Measurements from ENCODE around the gene FCGBP.
"Not testable (repeated sequence)": the region's sequence is repeated elsewhere in the genome, so short reads cannot be mapped to it uniquely, and the experiment has no call there.

FCGBP gene

DNA sequence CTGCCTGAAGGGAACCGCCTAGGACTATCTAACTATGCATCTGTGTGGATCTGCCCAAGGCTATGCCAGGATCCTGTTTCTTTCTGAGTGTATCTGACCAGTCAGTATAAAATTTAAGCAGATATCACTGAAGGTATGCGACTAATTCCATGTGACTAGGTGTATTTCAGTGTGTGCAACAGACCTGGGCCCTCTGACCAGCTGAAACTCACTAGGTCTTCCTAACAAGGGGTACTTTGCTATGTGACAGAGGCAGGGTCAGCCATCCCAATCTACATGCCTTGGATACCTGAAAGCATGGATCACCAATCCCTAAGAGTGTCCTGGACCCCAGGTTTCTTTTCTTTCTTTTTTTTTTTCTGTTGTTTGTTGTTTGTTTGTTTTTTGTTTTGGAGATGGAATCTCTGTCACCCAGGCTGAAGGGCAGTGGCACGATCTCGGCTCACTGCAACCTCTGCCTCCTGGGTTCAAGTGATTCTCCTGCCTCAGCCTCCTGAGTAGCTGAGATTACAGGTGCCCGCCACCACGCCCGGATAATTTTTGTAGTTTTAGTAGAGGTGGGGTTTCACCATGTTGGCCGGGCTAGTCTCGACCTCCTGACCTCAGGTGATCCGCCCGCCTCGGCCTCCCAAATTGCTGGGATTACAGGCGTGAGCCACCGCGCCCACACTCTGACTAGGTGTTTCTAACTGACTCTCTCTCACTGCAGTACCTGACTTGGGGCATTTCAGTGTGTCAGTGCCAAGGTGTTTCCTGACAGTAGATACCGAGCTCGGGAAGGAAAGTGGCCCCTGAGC is 43.5 kb downstream of the FCGBP start:
- DNase-seq (ENCODE audit: low read depth), result no peak

DNA sequence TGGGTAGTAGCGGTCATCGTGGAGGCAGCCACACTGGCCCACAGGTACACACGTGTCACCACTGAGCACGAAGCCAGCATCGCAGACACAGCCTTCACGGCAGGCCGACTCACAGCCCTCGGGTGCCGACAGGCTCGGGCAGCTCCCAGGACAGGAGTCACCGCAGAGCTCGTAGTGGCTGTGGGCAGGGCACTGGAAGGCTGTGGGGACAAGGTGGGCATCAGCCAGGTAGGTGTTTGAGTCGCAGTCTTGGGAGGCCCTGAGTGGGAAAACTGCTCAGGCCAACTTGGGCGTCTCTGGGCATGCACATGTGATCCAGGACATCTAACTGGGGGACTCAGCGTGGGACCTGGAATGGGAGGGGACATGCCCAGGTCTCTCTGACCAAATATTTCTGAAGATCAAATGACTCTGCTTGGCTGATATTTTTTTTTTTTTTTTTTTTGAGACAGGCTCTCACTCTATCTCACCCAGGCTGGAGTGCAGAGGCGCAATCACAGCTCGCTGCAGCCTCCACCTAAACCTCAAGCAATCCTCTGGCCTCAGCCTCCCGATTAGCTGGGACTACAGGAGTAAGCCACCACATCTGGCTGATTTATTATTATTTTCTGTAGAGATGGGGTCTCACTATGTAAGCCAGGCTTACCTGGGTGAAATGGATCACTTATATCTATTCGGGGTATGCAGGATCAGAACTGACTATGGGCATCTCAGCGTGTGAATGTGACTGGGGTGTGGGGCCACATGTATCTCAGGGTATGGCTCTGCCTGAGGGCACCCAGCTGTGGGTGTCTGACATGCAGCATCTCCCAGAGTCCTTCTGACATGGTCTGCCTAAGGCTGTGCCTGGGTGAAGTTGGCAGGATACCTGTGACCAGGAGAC is 44.3 kb downstream of the FCGBP start:
- DNase-seq (ENCODE audit: low read depth), result not testable (repeated sequence)

- not testable (repeated sequence) for DNase-seq (ENCODE audit: low read depth)
These were observed 46.9 kb downstream of the FCGBP start for GRCh38 chr19:39887456-39887951.

- not testable (repeated sequence) for DNase-seq (ENCODE audit: low read depth)
These were observed 48.4 kb downstream of the FCGBP start for GRCh38 chr19:39885821-39886554.

- DNase-seq (ENCODE audit: low read depth), result not testable (repeated sequence)
These were observed 49.7 kb downstream of the FCGBP start for GRCh38 chr19:39884721-39885120.

Data from stimulated activated CD8-positive, alpha-beta memory T cell treated with anti-CD3 and anti-CD28 coated beads, Interleukin-15, amount 100 ng/mL, for 24 hours (primary cell).